HG03108 (cell line): ENCODE measurements around the gene EFCAB13.

Source experiments
- ATAC-seq: cut with Tn5 transposase; IDR thresholded peaks from one replicate; pipeline ENCODE4 v1.9.1; 2021; ENCODE audit warnings: moderate library complexity; ENCODE audit not compliant: unreplicated experiment

EFCAB13 gene

GRCh38 chr17:47291242-47291873 is 32.4 kb upstream of the EFCAB13 start:
- ATAC-seq: no peak

GRCh38 chr17:47292206-47292605 is 31.5 kb upstream of the EFCAB13 start:
- no peak for ATAC-seq

- ATAC-seq: no peak
Measured at GRCh38 chr17:47295037-47295873, 28.5 kb upstream of the EFCAB13 start.

GRCh38 chr17:47295874-47296255 is 27.9 kb upstream of the EFCAB13 start:
- ATAC-seq: no peak

- ATAC-seq: no peak
Measured at GRCh38 chr17:47297661-47298400, 25.9 kb upstream of the EFCAB13 start.

GRCh38 chr17:47298712-47299111 is 25.0 kb upstream of the EFCAB13 start:
- ATAC-seq: no peak

GRCh38 chr17:47299239-47299910 is 24.4 kb upstream of the EFCAB13 start:
- ATAC-seq: no peak

GRCh38 chr17:47300718-47301117 is 23.0 kb upstream of the EFCAB13 start:
- no peak for ATAC-seq

GRCh38 chr17:47301161-47301560 is 22.6 kb upstream of the EFCAB13 start:
- no peak for ATAC-seq

- no peak for ATAC-seq
Measured at GRCh38 chr17:47301831-47302230, 21.9 kb upstream of the EFCAB13 start.

- no peak for ATAC-seq
Measured at GRCh38 chr17:47304186-47304585, 19.6 kb upstream of the EFCAB13 start.

GRCh38 chr17:47305302-47305923 is 18.3 kb upstream of the EFCAB13 start:
- ATAC-seq: no peak

- ATAC-seq: no peak
Measured at GRCh38 chr17:47310186-47310733, 13.5 kb upstream of the EFCAB13 start.

- no peak for ATAC-seq
Measured at GRCh38 chr17:47311420-47311819, 12.3 kb upstream of the EFCAB13 start.

GRCh38 chr17:47315451-47316266 is 8.1 kb upstream of the EFCAB13 start:
- no peak for ATAC-seq

GRCh38 chr17:47316311-47316710 is 7.4 kb upstream of the EFCAB13 start:
- no peak for ATAC-seq

GRCh38 chr17:47317119-47317518 is 6.6 kb upstream of the EFCAB13 start:
- ATAC-seq: no peak

GRCh38 chr17:47318197-47318918 is 5.4 kb upstream of the EFCAB13 start:
- no peak for ATAC-seq

GRCh38 chr17:47320879-47321502 is 2.8 kb upstream of the EFCAB13 start:
- no peak for ATAC-seq
